Transverse colon (tissue), 4 donors: ENCODE measurements around the gene AP2S1.

ENCODE experiments used
- POLR2AphosphoS5 ChIP-seq, 3 donors: sonication (generic); formaldehyde crosslinking; IDR thresholded peaks; one replicate each; pipeline ENCODE4 v1.6.1; 2016; ENCODE audit warnings: antibody characterized with exemption in 3 of 3
- TF ChIP-seq, protein P1 (sequence below), 5 experiments: fragments of 200-600 bp in 3 of 5; fragments of 450-650 bp in 2 of 5; sonication (generic) in 3 of 5; IDR thresholded peaks; 1 replicate in 2 of 5; 2 replicates in 3 of 5; pipeline ENCODE4 v1.5.1; 2016 to 2017; ENCODE audit warnings: antibody characterized with exemption in 5 of 5, inconsistent platforms in 3 of 5, mild to moderate bottlenecking in 2 of 5, moderate library complexity in 1 of 5

- TF ChIP-seq, protein P1, sequence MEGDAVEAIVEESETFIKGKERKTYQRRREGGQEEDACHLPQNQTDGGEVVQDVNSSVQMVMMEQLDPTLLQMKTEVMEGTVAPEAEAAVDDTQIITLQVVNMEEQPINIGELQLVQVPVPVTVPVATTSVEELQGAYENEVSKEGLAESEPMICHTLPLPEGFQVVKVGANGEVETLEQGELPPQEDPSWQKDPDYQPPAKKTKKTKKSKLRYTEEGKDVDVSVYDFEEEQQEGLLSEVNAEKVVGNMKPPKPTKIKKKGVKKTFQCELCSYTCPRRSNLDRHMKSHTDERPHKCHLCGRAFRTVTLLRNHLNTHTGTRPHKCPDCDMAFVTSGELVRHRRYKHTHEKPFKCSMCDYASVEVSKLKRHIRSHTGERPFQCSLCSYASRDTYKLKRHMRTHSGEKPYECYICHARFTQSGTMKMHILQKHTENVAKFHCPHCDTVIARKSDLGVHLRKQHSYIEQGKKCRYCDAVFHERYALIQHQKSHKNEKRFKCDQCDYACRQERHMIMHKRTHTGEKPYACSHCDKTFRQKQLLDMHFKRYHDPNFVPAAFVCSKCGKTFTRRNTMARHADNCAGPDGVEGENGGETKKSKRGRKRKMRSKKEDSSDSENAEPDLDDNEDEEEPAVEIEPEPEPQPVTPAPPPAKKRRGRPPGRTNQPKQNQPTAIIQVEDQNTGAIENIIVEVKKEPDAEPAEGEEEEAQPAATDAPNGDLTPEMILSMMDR (IDR thresholded peaks at IDR 0.05), result no peak
- TF ChIP-seq POLR2AphosphoS5 (IDR thresholded peaks at IDR 0.05), result no peak
Measured at GRCh38 chr19:46882034-46882433, 31.4 kb upstream of the AP2S1 start.
